ENCODE data around the gene SLC28A1. TPM values are rescaled to one million over a fixed set of nuclear protein-coding genes. Genes with fewer than 3 reads are reported as not detected.

Gene SLC28A1, protein sequence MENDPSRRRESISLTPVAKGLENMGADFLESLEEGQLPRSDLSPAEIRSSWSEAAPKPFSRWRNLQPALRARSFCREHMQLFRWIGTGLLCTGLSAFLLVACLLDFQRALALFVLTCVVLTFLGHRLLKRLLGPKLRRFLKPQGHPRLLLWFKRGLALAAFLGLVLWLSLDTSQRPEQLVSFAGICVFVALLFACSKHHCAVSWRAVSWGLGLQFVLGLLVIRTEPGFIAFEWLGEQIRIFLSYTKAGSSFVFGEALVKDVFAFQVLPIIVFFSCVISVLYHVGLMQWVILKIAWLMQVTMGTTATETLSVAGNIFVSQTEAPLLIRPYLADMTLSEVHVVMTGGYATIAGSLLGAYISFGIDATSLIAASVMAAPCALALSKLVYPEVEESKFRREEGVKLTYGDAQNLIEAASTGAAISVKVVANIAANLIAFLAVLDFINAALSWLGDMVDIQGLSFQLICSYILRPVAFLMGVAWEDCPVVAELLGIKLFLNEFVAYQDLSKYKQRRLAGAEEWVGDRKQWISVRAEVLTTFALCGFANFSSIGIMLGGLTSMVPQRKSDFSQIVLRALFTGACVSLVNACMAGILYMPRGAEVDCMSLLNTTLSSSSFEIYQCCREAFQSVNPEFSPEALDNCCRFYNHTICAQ
- 0.08 TPM in 1 of 5 replicates, not detected in the others for total RNA-seq (2022; extraction: Qiagen RNA extraction; ENCODE audit: low read depth)

DNA sequence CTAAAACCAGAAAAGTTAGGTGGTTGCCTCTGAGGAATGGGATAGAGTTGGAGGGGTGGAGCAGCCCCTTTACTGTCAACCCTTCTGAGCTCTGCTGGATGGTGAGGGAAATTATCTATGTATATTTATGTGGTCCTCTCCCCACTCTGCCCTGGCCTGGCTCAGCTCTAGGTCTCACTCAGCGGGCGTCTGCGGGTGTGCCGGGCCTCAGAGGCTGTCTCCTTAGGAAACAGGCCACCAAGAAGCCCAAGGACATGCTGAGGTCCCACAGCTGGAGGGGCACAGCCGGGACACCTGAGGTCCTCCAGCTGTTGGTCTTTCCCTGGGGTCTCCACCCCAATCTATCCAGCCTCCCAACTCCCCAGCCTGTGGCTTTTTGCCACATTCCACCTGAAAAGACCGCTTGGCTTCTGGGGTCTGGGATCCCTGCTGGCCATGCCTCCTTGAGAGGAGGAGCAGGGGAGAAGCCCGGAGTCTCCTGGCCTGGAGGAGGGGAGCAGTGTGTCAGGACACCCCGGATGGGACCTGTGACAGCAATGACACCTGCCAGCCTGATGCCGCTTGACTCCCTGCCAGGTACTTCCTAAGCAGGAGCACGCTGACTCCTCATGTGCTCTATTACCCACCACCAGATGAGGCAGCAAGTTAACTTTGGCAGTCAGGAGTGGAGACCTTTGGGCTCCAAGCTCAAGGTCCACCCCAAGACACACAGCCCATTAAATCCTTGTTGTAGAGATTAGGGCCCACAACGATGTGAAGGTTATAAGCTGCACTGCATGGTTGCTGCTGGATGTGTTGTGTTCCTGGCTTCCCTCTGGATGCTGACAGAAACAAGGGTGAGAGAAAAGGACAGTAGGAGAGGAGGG, at the start of gene SLC28A1:
Gene SLC28A1, plus strand, starts transcription at position 747 of the 866 bp plus-strand sequence. CDS start 3,099 bp downstream, outside the sequence.

GRCh38 chr15:84981711-84982300, 97.3 kb downstream of the SLC28A1 start, which contains the start of gene PDE8A:
TSS of gene PDE8A (plus strand) at chr15:84981856. CDS start at chr15:84982163, 307 bp downstream.

Other genes with a start within 250 kb of the SLC28A1 start
- 38.4 to 51.1 TPM (median 40.9 TPM) in 5 replicates for gene WDR73, start 230.4 kb upstream of the SLC28A1 start, total RNA-seq (2022; extraction: Qiagen RNA extraction; ENCODE audit: low read depth)
- 14.1 to 23.7 TPM (median 23.5 TPM) in 5 replicates for gene NMB, start 226.5 kb upstream of the SLC28A1 start, total RNA-seq (2022; extraction: Qiagen RNA extraction; ENCODE audit: low read depth)
- 322 to 406 TPM (median 340 TPM) in 5 replicates for gene SEC11A, start 168.5 kb upstream of the SLC28A1 start, total RNA-seq (2022; extraction: Qiagen RNA extraction; ENCODE audit: low read depth)
- 18.2 to 24.1 TPM (median 22.9 TPM) in 5 replicates for gene ZNF592, start 136.1 kb upstream of the SLC28A1 start, total RNA-seq (2022; extraction: Qiagen RNA extraction; ENCODE audit: low read depth)
- gene ALPK3, start 67.3 kb upstream of the SLC28A1 start, total RNA-seq (2022; extraction: Qiagen RNA extraction; ENCODE audit: low read depth) = 0.09 to 0.28 TPM (median 0.11 TPM) in 5 replicates
- 29.2 to 37.5 TPM (median 36.2 TPM) in 5 replicates for gene PDE8A, start 97.2 kb downstream of the SLC28A1 start, total RNA-seq (2022; extraction: Qiagen RNA extraction; ENCODE audit: low read depth)

All from A549 treated with DMSO at 1 μM for 4 hours (cell line).